Keratinocyte (primary cell): ENCODE results near the gene VILL.

Experiments used
- CTCF ChIP-seq, 3 experiments: IDR thresholded peaks in 1 of 3; conservative IDR thresholded peaks in 1 of 3; optimal IDR thresholded peaks in 1 of 3; 2 replicates in 2 of 3; 3 replicates in 1 of 3; pipeline versions ENCODE3 to v1.5.1; 2011; ENCODE audit warnings: low read length in 3 of 3, mild to moderate bottlenecking in 3 of 3, moderate library complexity in 2 of 3, control low read depth in 1 of 3, inconsistent platforms in 1 of 3; ENCODE audit not compliant: insufficient read depth in 2 of 3; ENCODE audit errors: extremely low read depth in 1 of 3
- EZH2 ChIP-seq: IDR thresholded peaks from one replicate; pipeline ENCODE4 v1.6.1; 2012; ENCODE audit warnings: inconsistent platforms, mild to moderate bottlenecking, low read length, moderate library complexity

GRCh38 chr3:38032328-38032865, 41.8 kb downstream of the VILL start:
- TF ChIP-seq CTCF (optimal IDR thresholded peaks at IDR 0.05 in 1 of 3, IDR thresholded peaks at IDR 0.05 in 1 of 3, conservative IDR thresholded peaks at IDR 0.05 in 1 of 3; ENCODE audit: extremely low read depth in 1 of 3, insufficient read depth in 2 of 3, low read length in 3 of 3) (no peak), EZH2 (no peak)
